Stimulated activated CD8-positive, alpha-beta memory T cell treated with anti-CD3 and anti-CD28 coated beads, Interleukin-4, amount 100 ng/mL, for 24 hours (primary cell): ENCODE results near the gene KIF13A.
"Not testable (repeated sequence)": the region's sequence is repeated elsewhere in the genome, so short reads cannot be mapped to it uniquely, and the experiment has no call there.

Source experiments
- DNase-seq: peaks from one replicate; pipeline ENCODE4 v3.0.0-alpha.2; 2020; ENCODE audit warnings: low read depth

KIF13A gene

GRCh38 chr6:17871189-17871519, 116.3 kb downstream of the KIF13A start:
- DNase-seq = no peak

- no peak for DNase-seq
These were observed 116.9 kb downstream of the KIF13A start for GRCh38 chr6:17870300-17871188.

- no peak for DNase-seq
These were observed 117.7 kb downstream of the KIF13A start for GRCh38 chr6:17869753-17870050.

GRCh38 chr6:17869010-17869752, 118.3 kb downstream of the KIF13A start:
- no peak for DNase-seq

GRCh38 chr6:17867880-17868279, 119.6 kb downstream of the KIF13A start:
- no peak for DNase-seq

- no peak for DNase-seq
These were observed 120.5 kb downstream of the KIF13A start for GRCh38 chr6:17866876-17867444.

- DNase-seq = no peak
These were observed 121.4 kb downstream of the KIF13A start for GRCh38 chr6:17865798-17866725.

GRCh38 chr6:17865243-17865642, 122.2 kb downstream of the KIF13A start:
- no peak for DNase-seq

GRCh38 chr6:17863901-17864754, 123.3 kb downstream of the KIF13A start:
- no peak for DNase-seq

GRCh38 chr6:17861361-17861760, 126.1 kb downstream of the KIF13A start:
- no peak for DNase-seq

- no peak for DNase-seq
These were observed 127.6 kb downstream of the KIF13A start for GRCh38 chr6:17859846-17860245.

GRCh38 chr6:17858584-17858983, 128.9 kb downstream of the KIF13A start:
- DNase-seq = no peak

GRCh38 chr6:17857188-17857587, 130.2 kb downstream of the KIF13A start:
- not testable (repeated sequence) for DNase-seq

GRCh38 chr6:17856306-17856705, 131.1 kb downstream of the KIF13A start:
- DNase-seq = no peak

- no peak for DNase-seq
These were observed 132.1 kb downstream of the KIF13A start for GRCh38 chr6:17855381-17855780.

- DNase-seq = no peak
These were observed 133.9 kb downstream of the KIF13A start for GRCh38 chr6:17853533-17853932.

GRCh38 chr6:17851720-17852161, 135.7 kb downstream of the KIF13A start:
- DNase-seq = no peak

- DNase-seq = no peak
These were observed 136.3 kb downstream of the KIF13A start for GRCh38 chr6:17851001-17851719.

- no peak for DNase-seq
These were observed 137.2 kb downstream of the KIF13A start for GRCh38 chr6:17850281-17850680.

- DNase-seq = no peak
These were observed 140.2 kb downstream of the KIF13A start for GRCh38 chr6:17847203-17847760.
